ENCODE measurements around the gene CD3E.
"Not testable (repeated sequence)": the region's sequence is repeated elsewhere in the genome, so short reads cannot be mapped to it uniquely, and the experiment has no call there.

CD3E gene

GRCh38 chr11:118291477-118292135 lies 12.9 kb upstream of the CD3E start:
- FAIRE-seq = no peak

DNA sequence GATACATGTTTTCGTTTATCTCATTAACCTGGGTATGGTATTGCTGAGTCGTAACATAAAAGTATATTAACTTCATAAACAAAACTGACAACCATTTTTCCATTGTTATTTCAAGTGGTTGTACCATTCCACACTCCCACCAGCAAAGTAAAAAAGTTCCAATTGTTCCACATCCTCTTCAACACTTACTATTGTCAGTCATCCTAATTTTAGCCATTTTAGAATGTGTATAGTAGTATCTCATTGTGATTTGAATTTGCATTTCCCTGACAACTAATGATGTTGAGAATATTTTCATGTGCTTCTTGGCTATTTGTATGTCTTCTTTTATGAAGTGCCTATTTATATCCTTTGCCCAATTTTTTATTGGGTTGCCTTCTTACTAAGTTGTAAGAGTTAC lies 10.5 kb upstream of the CD3E start:
- FAIRE-seq = no peak

DNA sequence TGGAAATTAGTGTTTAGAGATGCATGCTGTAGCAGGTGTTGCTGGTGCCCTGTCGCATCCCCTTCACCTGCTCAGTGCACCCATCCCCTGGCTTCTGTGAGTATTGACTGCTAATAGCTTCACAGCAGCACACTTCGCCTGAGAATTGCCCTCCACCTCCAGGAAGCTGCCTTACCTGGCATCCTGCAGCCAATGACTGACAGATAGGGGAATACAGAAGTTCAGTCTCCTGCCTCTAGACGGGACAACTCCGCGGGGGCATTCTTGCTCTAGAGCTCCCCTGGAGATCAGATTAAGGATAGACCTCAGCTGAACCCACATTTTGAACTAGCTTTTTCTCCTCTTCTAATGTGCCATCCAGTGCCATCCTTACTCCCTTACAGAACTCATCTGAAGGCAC lies 9.3 kb upstream of the CD3E start:
- FAIRE-seq = no peak

DNA sequence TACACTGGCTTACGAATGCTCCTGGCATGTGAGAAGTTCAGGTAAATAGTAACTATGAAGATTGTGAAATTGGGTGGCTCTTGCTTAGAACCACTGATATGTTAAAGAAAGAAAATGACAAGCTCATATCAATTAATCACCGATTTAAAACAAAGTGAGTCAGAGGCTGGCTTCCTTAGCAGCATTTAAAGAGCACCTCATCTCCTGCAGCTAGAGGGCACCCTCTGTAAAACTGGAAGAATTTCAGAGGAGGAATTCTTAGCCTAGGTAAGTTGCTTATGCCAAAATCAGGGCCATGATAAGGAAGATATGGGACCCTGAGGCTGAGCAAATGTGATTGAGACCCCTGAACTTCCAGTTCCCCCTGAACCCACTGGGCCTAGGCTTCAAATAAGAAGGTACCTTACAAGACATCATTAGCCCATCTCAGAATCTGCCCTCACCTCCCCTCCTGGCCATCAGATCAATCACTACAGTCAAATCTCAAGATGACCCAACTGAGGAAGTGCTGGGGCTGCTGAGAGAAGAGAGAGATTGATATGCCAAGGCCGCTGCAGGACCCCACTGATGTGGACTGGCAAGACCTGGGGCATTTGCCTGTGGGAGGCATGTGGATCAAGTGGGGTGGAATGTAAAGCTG lies 8.6 kb upstream of the CD3E start:
- no peak for FAIRE-seq

DNA sequence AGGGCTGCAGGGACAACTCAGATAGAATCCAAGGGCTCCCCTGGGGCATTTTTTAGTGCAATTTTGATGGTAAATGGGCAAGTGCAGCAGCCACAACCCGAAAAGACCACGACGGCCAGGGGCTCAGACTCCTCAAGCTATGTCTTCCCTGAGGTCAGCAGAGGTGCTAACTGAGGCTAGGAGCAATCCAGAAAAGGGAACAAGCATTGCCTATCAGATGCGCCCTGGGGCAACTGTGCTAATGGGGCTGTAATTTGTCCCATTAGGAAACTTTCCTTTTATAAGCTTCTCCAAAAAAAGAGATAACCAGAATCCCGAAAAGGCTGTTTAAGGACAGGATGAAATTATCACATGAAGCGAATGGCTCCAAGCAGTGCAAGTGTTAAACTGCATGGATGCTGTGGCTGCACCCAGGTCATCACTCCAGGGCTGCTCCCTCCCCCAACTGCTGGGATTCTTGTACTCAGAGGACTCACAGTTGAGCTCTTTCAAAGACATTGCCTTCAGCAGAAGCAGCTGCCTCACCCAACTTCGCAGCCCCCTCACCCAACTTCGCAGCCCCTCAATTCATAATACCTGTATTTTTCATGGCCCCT lies 2.8 kb upstream of the CD3E start:
- FAIRE-seq = no peak

DNA sequence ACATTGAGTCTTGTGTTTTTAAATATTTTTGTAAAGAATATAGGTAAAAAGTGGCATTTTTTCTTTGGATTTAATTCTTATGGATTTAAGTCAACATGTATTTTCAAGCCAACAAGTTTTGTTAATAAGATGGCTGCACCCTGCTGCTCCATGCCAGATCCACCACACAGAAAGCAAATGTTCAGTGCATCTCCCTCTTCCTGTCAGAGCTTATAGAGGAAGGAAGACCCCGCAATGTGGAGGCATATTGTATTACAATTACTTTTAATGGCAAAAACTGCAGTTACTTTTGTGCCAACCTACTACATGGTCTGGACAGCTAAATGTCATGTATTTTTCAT lies 333 bp upstream of the CD3E start:
- FAIRE-seq = no peak

GRCh38 chr11:118305726-118306125 lies 1.2 kb downstream of the CD3E start:
- no peak for FAIRE-seq

GRCh38 chr11:118306556-118306955 lies 2.0 kb downstream of the CD3E start:
- no peak for FAIRE-seq

- FAIRE-seq = not testable (repeated sequence)
Measured at GRCh38 chr11:118308995-118309528, 4.5 kb downstream of the CD3E start.

GRCh38 chr11:118310271-118310670 lies 5.7 kb downstream of the CD3E start:
- no peak for FAIRE-seq

DNA sequence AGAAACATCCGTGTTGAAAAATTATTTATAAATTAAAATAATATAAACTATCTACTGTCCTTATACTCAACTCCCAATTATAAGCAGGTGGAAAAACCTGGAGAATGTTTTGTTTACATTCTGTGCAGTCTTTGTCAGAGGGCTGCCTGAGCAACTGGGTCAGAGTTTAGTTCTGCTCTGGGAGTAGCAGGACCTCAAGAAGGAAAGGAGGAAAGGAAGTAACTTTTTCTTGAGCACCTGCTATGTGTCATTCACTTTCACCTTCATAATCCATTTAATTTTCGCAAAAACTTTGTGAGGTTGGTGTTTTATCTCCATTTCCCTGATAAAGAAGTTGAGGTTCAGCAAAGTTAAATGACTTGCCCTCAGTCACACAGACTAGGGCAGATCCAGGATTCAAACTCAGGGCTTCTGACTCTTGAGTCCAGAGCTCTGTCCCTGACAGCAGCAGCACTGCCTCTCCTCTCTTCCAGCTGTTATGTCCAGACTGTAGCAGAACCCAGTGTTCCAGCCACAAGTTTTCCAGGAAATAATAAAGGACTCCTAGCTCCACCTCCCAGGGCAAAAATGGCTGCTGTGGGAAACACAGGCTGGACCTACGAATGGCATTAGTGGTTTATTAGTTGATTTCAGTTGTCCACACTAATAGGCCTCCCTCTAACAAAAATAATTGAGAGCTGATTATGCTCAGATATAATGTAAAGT lies 6.4 kb downstream of the CD3E start:
- FAIRE-seq = no peak

- no peak for FAIRE-seq
Measured at GRCh38 chr11:118311518-118311917, 7.0 kb downstream of the CD3E start.

DNA sequence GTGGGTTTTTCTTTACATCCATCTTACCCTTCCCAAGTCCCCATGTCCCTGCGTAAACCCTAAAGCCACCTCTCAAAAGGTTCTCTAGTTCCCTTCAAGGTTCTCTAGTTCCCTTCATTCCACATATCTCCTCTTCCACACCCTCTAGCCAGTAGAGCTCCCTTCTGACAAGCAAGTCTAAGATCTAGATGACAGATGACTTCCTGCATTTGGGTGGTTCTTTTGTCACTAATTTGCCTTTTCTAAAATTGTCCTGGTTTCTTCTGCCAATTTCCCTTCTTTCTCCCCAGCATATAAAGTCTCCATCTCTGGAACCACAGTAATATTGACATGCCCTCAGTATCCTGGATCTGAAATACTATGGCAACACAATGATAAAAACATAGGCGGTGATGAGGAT lies 7.8 kb downstream of the CD3E start:
- FAIRE-seq = no peak

- FAIRE-seq = no peak
Measured at GRCh38 chr11:118313242-118313641, 8.7 kb downstream of the CD3E start.

DNA sequence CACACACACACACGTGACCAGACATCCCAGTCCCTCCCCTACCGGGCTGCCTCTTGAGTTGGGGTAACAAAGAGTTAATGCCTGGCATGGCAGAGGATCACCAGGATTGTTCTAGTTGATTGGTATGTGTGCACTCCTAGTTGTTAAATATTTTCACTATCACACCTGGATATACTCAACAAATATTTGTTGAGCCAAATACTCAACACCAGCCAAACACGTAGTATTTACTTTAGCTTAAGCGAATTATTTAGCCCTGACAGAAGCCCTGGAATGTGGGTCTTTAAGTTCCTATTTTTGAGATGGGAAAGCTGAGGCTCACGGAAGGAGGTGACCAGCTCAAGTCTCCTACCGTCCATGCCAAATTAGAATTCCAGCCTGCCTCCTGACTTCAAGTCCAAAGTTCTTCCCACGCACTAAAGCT lies 10.5 kb downstream of the CD3E start:
- no peak for FAIRE-seq

DNA sequence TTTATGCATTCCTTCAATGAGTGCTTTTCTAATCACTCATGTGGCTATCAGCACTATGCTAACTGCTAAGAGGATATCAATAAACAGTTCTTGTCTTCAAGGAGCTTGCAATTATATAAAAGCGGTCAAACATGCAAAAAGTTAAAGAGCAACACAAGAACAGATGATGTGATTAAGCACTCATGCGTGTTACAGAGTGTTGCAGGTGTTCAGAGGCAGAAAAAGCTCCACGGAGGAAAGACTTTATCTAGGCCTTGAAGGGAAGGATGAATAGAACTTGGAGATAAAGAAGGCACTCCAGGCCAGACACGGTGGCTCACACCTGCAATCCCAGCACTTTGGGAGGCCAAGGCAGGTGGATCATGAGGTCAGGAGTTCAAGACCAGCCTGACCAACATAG lies 13.6 kb downstream of the CD3E start:
- no peak for FAIRE-seq

GRCh38 chr11:118318581-118319336 lies 14.2 kb downstream of the CD3E start:
- no peak for FAIRE-seq

GRCh38 chr11:118319337-118319707 lies 14.8 kb downstream of the CD3E start:
- FAIRE-seq = no peak

- FAIRE-seq = no peak
Measured at GRCh38 chr11:118320515-118320914, 16.0 kb downstream of the CD3E start.

GRCh38 chr11:118321386-118322082 lies 17.0 kb downstream of the CD3E start:
- FAIRE-seq = no peak

DNA sequence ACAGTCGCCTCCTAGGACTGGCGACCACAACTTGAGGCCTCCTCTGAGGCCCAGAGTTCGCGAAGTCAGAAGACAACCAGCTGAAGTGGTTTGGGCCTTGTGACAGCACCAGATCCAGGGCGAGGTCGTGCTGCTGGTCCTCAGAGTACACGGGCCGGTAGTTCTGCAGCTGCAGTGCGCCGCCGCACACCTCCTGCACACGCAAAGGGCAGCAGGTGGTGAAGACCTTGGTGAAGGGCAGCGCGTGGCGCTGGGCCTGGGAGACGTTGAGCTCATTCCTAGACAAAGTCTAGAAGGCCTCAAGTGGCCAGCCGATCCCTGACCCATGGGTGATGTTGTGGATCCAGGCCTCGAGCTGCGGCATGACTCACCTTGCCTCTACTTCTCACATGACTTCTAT lies 18.2 kb downstream of the CD3E start:
- FAIRE-seq = no peak

DNA sequence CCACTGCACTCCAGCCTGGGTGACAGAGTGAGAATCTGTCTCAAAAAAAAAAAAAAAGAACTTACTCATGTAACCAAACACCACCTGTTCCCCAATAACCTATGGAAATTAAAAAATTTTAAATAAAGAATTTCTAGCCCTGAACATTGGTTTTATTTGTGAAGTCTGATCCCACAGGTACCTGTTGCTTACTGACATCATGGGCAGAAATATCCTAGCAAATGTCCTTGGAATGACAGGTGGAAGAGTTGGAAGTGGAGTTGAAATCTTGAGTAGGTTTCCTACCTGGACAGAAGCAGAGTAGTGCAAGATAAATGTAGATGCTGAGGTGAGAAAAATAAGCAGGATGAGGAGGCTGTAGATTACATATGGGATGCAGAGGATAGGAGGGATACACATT lies 20.8 kb downstream of the CD3E start:
- FAIRE-seq = no peak

Measured in endometrium (tissue), 2 donors.